ENCODE measurements around the gene TOX2. TPM values are rescaled to one million over a fixed set of nuclear protein-coding genes. Genes with fewer than 3 reads are reported as not detected.

The TOX2 gene
- polyA plus RNA-seq, 3 donors: 0.39 to 0.56 (median 0.47) TPM

DNA sequence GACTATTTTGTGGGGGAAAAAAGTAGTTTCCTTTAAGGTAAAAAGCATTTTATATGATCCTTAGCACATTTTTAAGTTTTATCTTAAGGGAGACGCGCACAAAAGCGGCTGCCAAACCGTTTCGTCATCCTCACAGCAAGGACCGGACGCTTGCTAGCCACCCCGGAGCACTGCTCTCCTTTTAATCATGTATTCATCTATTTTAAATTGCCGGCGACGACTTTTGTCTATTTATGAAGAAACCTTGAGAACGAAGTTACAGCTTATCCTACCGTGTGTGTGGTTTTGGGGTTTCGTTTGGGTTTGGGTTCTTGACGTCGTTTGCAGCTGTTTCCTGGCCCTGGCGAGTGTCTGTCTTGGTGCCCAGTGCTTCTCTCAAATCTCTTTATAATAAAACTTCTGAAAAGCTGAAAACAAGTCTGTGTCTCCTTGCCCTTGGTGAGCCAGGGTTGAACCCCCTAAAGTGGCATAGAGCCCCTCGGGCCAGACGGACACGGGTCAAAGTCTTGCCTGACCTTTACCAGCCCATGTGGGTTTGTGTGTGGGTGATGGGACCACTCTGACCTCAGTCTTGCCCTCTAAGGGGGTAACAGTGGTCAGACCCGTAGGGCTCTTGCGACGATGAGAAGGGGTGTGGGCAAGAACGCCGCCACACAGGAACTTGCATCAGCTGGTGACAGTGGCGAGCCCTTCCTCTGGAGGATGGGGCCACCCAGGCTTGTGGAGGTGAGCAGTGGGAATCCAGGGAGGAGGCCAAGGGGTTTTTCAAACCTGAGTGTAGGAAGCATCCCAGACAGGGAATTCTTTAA, 154.8 kb downstream of the TOX2 start:
- Histone ChIP-seq H3K79me2 (ENCODE audit: insufficient read depth, low read length) (no peaks in the 10 kb centered on the region), H3K36me3 (replicated peaks in 1 of 2; ENCODE audit: control insufficient read depth in 1 of 2, insufficient read depth in 2 of 2, low read length in 2 of 2) (no peaks in the 10 kb centered on the region), H3K4me3 (replicated peaks in 1 of 3; ENCODE audit: low read depth in 2 of 3, low read length in 3 of 3) (peak overlapping the region; percentile 28 to 71 (median 43)), H4K20me1 (ENCODE audit: insufficient read depth, low read length) (no peaks in the 10 kb centered on the region), H3K27ac (ENCODE audit: low read depth in 1 of 2, low read length in 2 of 2) (peak overlapping the region; percentile 94 to 95), H3K27me3 (ENCODE audit: control insufficient read depth in 2 of 2, insufficient read depth in 2 of 2, low read length in 2 of 2) (no peaks in the 10 kb centered on the region), H2AFZ (ENCODE audit: insufficient read depth, low read depth, low read length, poor library complexity, severe bottlenecking) (peak overlapping the region; percentile 78), H3K9me3 (replicated peaks in 1 of 2; ENCODE audit: control insufficient read depth in 1 of 2, insufficient read depth in 1 of 2, low read length in 2 of 2) (no peaks in the 10 kb centered on the region), H3K4me1 (ENCODE audit: control insufficient read depth in 1 of 2, insufficient read depth in 2 of 2, low read length in 2 of 2) (peaks cover 61 to 73% of the 10 kb centered on the region in 2 donors), H3K9ac (ENCODE audit: insufficient read depth, low read length, poor library complexity, severe bottlenecking) (peak overlapping the region; percentile 72), H3K4me2 (replicated peaks; ENCODE audit: extremely low read depth, low read length, poor library complexity, severe bottlenecking) (peak overlapping the region; percentile 74)
- intact Hi-C loops (cut with micrococcal nuclease): loop anchor here in 1 of 2 donors (10.0 kb wide), 1 partner anchor 135 kb away; no protein-coding TSS in a partner anchor
- peaks cover 1 to 7% (median 7%) of the 10 kb centered on the region in 3 donors for H3K27me3 Mint-ChIP-seq (ENCODE audit: low read depth in 3 of 3)
- H3K4me3 Mint-ChIP-seq: peak overlapping the region; percentile 82 to 95
- DNase-seq: peak; percentile 56 to 73 (median 60)
- no peaks in the 10 kb centered on the region for H3K36me3 Mint-ChIP-seq
- H3K4me1 Mint-ChIP-seq: peaks cover 63% of the 10 kb centered on the region
- WGBS (ENCODE audit: insufficient coverage): 5% methylated on average over 8 of the region's 26 CpGs
- H3K27ac Mint-ChIP-seq: peak overlapping the region; percentile 93 to 99 (median 97)
- peaks cover 0 to 4% (median 0%) of the 10 kb centered on the region in 7 donors for H3K9me3 Mint-ChIP-seq
- TF ChIP-seq, protein P1, sequence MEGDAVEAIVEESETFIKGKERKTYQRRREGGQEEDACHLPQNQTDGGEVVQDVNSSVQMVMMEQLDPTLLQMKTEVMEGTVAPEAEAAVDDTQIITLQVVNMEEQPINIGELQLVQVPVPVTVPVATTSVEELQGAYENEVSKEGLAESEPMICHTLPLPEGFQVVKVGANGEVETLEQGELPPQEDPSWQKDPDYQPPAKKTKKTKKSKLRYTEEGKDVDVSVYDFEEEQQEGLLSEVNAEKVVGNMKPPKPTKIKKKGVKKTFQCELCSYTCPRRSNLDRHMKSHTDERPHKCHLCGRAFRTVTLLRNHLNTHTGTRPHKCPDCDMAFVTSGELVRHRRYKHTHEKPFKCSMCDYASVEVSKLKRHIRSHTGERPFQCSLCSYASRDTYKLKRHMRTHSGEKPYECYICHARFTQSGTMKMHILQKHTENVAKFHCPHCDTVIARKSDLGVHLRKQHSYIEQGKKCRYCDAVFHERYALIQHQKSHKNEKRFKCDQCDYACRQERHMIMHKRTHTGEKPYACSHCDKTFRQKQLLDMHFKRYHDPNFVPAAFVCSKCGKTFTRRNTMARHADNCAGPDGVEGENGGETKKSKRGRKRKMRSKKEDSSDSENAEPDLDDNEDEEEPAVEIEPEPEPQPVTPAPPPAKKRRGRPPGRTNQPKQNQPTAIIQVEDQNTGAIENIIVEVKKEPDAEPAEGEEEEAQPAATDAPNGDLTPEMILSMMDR (IDR thresholded peaks at IDR 0.05): no peak

DNA sequence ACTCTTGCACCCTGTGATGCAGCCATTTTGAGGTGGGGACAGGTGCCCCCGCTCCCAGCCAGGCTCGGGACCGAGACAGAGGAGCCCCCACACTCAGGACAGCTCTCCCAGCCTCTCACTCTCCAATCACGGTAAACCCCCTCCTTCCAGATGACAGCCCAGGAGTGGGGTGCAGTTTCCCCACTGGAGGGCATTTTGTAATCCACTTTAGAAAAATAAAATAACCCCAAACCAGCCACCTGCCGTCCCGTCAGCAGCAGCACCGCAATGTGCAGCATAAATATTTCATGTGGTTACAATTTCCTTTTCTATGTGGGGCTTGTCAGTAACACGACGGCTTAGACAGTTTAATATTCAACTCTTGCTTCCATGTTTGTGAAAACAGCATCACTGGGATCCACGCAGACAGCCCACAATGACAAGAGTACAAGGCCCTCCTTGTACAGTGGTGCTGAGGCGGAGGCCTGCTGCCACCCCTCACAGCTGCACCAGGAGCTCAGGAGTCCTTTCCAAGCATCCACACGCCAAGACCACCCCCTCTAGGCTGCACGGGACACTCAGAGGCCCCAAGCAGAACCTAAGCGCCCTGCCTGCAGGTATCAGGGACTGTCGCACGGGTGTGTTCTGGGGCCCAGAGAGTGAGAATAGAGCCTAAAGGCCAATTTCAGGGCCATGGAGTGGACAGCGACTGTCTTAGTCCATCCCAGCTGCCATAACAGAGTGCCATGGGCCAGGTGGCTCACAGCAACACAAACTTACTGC, 155.7 kb downstream of the TOX2 start:
- intact Hi-C loops (cut with micrococcal nuclease): loop anchor here in 1 of 2 donors (10.0 kb wide), 1 partner anchor 136 kb away; no protein-coding TSS in a partner anchor
- Mint-ChIP-seq H3K36me3 (no peaks in the 10 kb centered on the region), H3K4me3 (peak overlapping the region; percentile 64 to 95), H3K27ac (peak overlapping the region; percentile 93 to 99 (median 97)), H3K4me1 (peaks cover 72% of the 10 kb centered on the region), H3K9me3 (peaks cover 0 to 4% (median 0%) of the 10 kb centered on the region in 7 donors), H3K27me3 (ENCODE audit: low read depth in 3 of 3) (peaks cover 0 to 7% (median 7%) of the 10 kb centered on the region in 3 donors)
- Histone ChIP-seq H3K4me3 (replicated peaks in 1 of 3; ENCODE audit: low read depth in 2 of 3, low read length in 3 of 3) (peak overlapping the region in 1 of 3 experiments; percentile 71), H3K4me1 (ENCODE audit: control insufficient read depth in 1 of 2, insufficient read depth in 2 of 2, low read length in 2 of 2) (peaks cover 70 to 82% of the 10 kb centered on the region in 2 donors), H3K79me2 (ENCODE audit: insufficient read depth, low read length) (no peaks in the 10 kb centered on the region), H3K9ac (ENCODE audit: insufficient read depth, low read length, poor library complexity, severe bottlenecking) (peak overlapping the region; percentile 72), H3K9me3 (replicated peaks in 1 of 2; ENCODE audit: control insufficient read depth in 1 of 2, insufficient read depth in 1 of 2, low read length in 2 of 2) (no peaks in the 10 kb centered on the region), H3K27me3 (ENCODE audit: control insufficient read depth in 2 of 2, insufficient read depth in 2 of 2, low read length in 2 of 2) (no peaks in the 10 kb centered on the region), H3K4me2 (replicated peaks; ENCODE audit: extremely low read depth, low read length, poor library complexity, severe bottlenecking) (peak overlapping the region; percentile 74), H4K20me1 (ENCODE audit: insufficient read depth, low read length) (no peaks in the 10 kb centered on the region), H2AFZ (ENCODE audit: insufficient read depth, low read depth, low read length, poor library complexity, severe bottlenecking) (peak overlapping the region; percentile 78), H3K36me3 (replicated peaks in 1 of 2; ENCODE audit: control insufficient read depth in 1 of 2, insufficient read depth in 2 of 2, low read length in 2 of 2) (no peaks in the 10 kb centered on the region), H3K27ac (ENCODE audit: low read depth in 1 of 2, low read length in 2 of 2) (peak overlapping the region; percentile 94 to 95)
- WGBS (ENCODE audit: insufficient coverage): 34% methylated on average over 14 of the region's 17 CpGs
- TF ChIP-seq, protein P1 (IDR thresholded peaks at IDR 0.05): no peak
- peak in 1 of 3 donors; percentile 3 for DNase-seq
